A549 (cell line): ENCODE data around the gene PLD2. TPM values are rescaled to one million over a fixed set of nuclear protein-coding genes. Genes with fewer than 3 reads are reported as not detected.
"Not testable (repeated sequence)": the region's sequence is repeated elsewhere in the genome, so short reads cannot be mapped to it uniquely, and the experiment has no call there.

Source experiments
- ATAC-seq, 2 experiments: fragments of 200-7000 bp in 1 of 2; fragments of >200 bp in 1 of 2; cut with Nextera tagmentation in 1 of 2; cut with Tn5 transposase in 1 of 2; 3 replicates each; pipeline versions ENCODE4 v1.8.0 to v1.9.1; 2018 to 2020; ENCODE audit warnings: mild to moderate bottlenecking in 1 of 2, moderate library complexity in 1 of 2
- CTCF ChIA-PET: fragments of 300-600 bp; sonication (Branson Sonifier 250); formaldehyde crosslinking; extraction: SDS; loops from one replicate; lab custom pipeline; 2021; ENCODE audit warnings: antibody characterized with exemption, inconsistent platforms; lab: Yijun Ruan, JAX
- POLR2A ChIA-PET: fragments of 350-600 bp; formaldehyde crosslinking; extraction: SDS; loops from one replicate; lab custom pipeline; 2021; ENCODE audit warnings: antibody characterized with exemption, inconsistent platforms; lab: Yijun Ruan, JAX
- DNase-seq, 2 experiments: peaks; one replicate each; pipeline versions ENCODE4 v3.0.0 to v3.0.0-alpha.2; 2011 to 2016; ENCODE audit warnings: low read depth in 1 of 2, low spot score in 1 of 2
- FAIRE-seq: peaks from 2 replicates; lab custom pipeline; 2011; peaks lifted over from hg19 to GRCh38; lab: Jason Lieb, UNC
- H3K27ac ChIP-seq, 2 experiments: fragments of >200 bp; sonication (Bioruptor Twin); formaldehyde crosslinking; 3 replicates each; pipeline ENCODE4 v1.5.1; 2016 to 2017
- H3K4me1 ChIP-seq: fragments of >200 bp; sonication (Bioruptor Twin); formaldehyde crosslinking; 3 replicates; pipeline ENCODE4 v1.6.1; 2016
- H3K4me2 ChIP-seq: fragments of >200 bp; sonication (Bioruptor Twin); formaldehyde crosslinking; 3 replicates; pipeline ENCODE4 v1.6.1; 2016
- H3K4me3 ChIP-seq: fragments of >200 bp; sonication (Bioruptor Twin); formaldehyde crosslinking; 3 replicates; pipeline ENCODE4 v1.5.1; 2016
- H3K9me3 ChIP-seq: fragments of >200 bp; sonication (Bioruptor Twin); formaldehyde crosslinking; 3 replicates; pipeline ENCODE4 v1.6.1; 2016
- CHD2 ChIP-seq: fragments of 150-350 bp; IDR thresholded peaks from 2 replicates; pipeline ENCODE4 v1.6.1; 2014; ENCODE audit warnings: low read length; ENCODE audit not compliant: partially characterized antibody
- EHMT2 ChIP-seq: fragments of 200-600 bp; sonication (generic); IDR thresholded peaks from 2 replicates; pipeline ENCODE4 v1.6.1; 2016; ENCODE audit warnings: antibody characterized with exemption, low read depth, mild to moderate bottlenecking, moderate library complexity
- GATA3 ChIP-seq: IDR thresholded peaks from 2 replicates; pipeline ENCODE4 v1.6.1; 2012; ENCODE audit warnings: borderline replicate concordance
- JUN ChIP-seq, 2 experiments: fragments of >200 bp; sonication (Bioruptor Twin); formaldehyde crosslinking; IDR thresholded peaks; 2 replicates in 1 of 2; 3 replicates in 1 of 2; pipeline ENCODE4 v1.6.1; 2016 to 2017
- KDM5A ChIP-seq: fragments of 200-600 bp; sonication (generic); IDR thresholded peaks from 2 replicates; pipeline ENCODE4 v1.6.1; 2016; ENCODE audit warnings: antibody characterized with exemption, mild to moderate bottlenecking
- MAZ ChIP-seq: fragments of 150-350 bp; IDR thresholded peaks from 2 replicates; pipeline ENCODE4 v1.6.1; 2014; ENCODE audit warnings: antibody characterized with exemption, low read depth, low read length, borderline replicate concordance
- MYC ChIP-seq: IDR thresholded peaks from 2 replicates; pipeline ENCODE4 v1.6.1; 2012; ENCODE audit warnings: mild to moderate bottlenecking, inconsistent platforms, low read length, improper control_type of control experiment, borderline replicate concordance
- PHF8 ChIP-seq: fragments of 200-600 bp; sonication (generic); IDR thresholded peaks from 2 replicates; pipeline ENCODE4 v1.6.1; 2016; ENCODE audit warnings: low read depth, mild to moderate bottlenecking, antibody characterized with exemption, moderate library complexity, borderline replicate concordance
- POLR2A ChIP-seq: IDR thresholded peaks from 2 replicates; pipeline ENCODE4 v1.6.1; 2012; ENCODE audit warnings: mild to moderate bottlenecking, low read length
- RFX5 ChIP-seq: fragments of 450-650 bp; IDR thresholded peaks from 2 replicates; pipeline ENCODE4 v1.7.1; 2014; ENCODE audit warnings: antibody characterized with exemption, mild to moderate bottlenecking, moderate library complexity
- WGBS: methylation state at CpG from one replicate; pipeline ENCODE4 v1.1.6; 2017; ENCODE audit errors: missing lambda C conversion rate; 5-methylcytosine and 5-hydroxymethylcytosine counted together
- polyA plus RNA-seq, 4 experiments: library from polyadenylated mRNA; depleted of rRNA in 3 of 4; stranded (reverse); fragments of >200 nt; fragmentation: RNase III in 1 of 4; extraction: RNeasy Plus Mini Kit Qiagen cat#74134 plus additional on column Dnase treatment in 1 of 4; gene quantifications; 2 replicates in 3 of 4; 3 replicates in 1 of 4; pipeline ENCODE4 v1.2.3, GENCODE V29; 2011 to 2017
- TF ChIP-seq, protein P1 (sequence below): IDR thresholded peaks from 2 replicates; pipeline ENCODE4 v1.6.1; 2012
- TF ChIP-seq, protein P2 (sequence below): IDR thresholded peaks from 2 replicates; pipeline ENCODE4 v1.6.1; 2012; ENCODE audit warnings: low read depth, borderline replicate concordance
- TF ChIP-seq, protein P3 (sequence below): fragments of >200 bp; sonication (Bioruptor Twin); formaldehyde crosslinking; IDR thresholded peaks from 3 replicates; pipeline ENCODE4 v1.6.1; 2016
- TF ChIP-seq, protein P4 (sequence below): IDR thresholded peaks from 2 replicates; pipeline ENCODE4 v1.6.1; 2012
- TF ChIP-seq, protein P5 (sequence below): fragments of 200-600 bp; sonication (generic); IDR thresholded peaks from 2 replicates; pipeline ENCODE4 v1.6.1; 2016; ENCODE audit warnings: antibody characterized with exemption, mild to moderate bottlenecking, moderate library complexity

PLD2 gene
- polyA plus RNA-seq, 2 of the 4 experiments (the other 2 are of a cell fraction): 17.0 to 23.0 TPM

DNA sequence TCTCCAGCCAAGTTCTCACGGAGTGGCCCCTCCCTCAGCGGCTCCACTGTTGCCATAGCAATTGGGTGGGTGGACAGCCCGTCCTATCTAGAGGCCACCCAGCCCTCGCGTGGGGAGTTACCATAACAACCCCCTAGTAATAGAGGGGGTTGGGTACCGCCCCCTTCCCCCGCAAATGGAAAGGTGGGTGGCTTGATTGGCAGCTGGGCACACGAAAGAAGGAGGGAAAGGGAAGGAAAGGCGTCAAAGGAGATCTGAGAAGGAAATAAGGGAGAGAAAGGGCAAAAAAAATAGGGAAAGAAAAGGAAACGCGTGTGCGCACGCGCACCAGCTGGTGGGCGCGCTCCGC is 25.9 kb downstream of the PLD2 start:
- peak overlapping the region; percentile 91 to 95 for H3K27ac ChIP-seq
- not testable (repeated sequence) for DNase-seq, FAIRE-seq, H3K9me3 ChIP-seq
- ChIA-PET POLR2A (interaction anchor here (1.0 kb wide), 2 partner anchors 37 to 43 kb away, joined by 3 to 5 read pairs; partner anchors contain the start of gene PSMB6), CTCF (interaction anchor here (0.9 to 3.5 kb wide), 5 partner anchors 22 to 48 kb away, joined by 3 to 11 read pairs (median 7); partner anchors contain the start of gene GLTPD2)
- H3K4me2 ChIP-seq: peak overlapping the region; percentile 93
- H3K4me1 ChIP-seq: peaks cover 21% of the 10 kb centered on the region
- 1% methylated on average over 12 of the region's 17 CpGs for WGBS
- ATAC-seq: peak in 1 of 2 experiments; percentile 42; a peak in 3 of 6 replicates
- TF ChIP-seq, protein P1, sequence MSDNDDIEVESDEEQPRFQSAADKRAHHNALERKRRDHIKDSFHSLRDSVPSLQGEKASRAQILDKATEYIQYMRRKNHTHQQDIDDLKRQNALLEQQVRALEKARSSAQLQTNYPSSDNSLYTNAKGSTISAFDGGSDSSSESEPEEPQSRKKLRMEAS: 0 out of 2 replicates have a peak, but pooled peaks have one; percentile 32
- TF ChIP-seq, protein P2, sequence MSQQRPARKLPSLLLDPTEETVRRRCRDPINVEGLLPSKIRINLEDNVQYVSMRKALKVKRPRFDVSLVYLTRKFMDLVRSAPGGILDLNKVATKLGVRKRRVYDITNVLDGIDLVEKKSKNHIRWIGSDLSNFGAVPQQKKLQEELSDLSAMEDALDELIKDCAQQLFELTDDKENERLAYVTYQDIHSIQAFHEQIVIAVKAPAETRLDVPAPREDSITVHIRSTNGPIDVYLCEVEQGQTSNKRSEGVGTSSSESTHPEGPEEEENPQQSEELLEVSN: 0 out of 2 replicates have a peak, but pooled peaks have one; percentile 52
- TF ChIP-seq RFX5: peak; percentile 91
- peak overlapping the region; percentile 85 for H3K4me3 ChIP-seq

DNA sequence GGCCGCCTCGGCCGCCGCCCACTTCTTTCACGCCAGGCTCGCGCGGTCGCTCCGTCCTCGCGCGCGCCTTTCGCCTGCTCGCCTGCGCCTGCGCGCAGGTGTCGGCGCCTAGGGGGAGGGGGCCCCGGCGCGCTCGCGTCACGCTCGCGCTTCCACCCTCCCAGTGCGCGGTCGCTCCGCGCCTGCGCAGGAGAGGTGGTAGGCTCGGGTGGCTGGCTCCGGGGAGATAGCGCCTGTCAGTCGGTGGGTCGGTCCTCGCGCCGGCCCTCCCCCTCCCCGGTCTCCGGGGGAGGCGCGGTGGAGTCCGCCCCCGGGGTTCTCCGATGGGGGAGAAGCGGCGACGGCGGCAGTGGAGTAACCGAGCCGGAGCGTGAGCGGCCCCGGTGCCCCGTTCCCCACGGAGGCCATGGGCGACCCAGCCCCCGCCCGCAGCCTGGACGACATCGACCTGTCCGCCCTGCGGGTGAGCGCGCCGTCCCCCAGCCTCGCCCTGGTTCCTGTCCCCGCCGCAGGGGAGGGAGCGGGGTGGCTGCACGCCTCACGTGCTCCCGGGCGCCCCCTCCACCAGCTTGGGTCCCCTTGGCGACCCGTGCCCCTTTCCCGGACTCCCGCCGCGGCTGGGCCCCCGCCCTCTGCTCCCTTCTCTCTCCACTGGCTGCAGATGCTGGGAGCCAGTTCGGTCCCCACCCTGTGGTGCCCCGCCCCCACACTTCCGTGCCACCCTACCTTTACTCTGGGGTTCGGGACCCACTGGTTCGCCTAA is 26.4 kb downstream of the PLD2 start, which contains the start of gene MINK1:
MINK1 (plus strand) TSS at position 163 of the 763 bp plus-strand sequence; CDS start at position 407, 244 bp downstream.
- peak within 1 kb of the TSS; percentile 91 to 95 for H3K27ac ChIP-seq
- WGBS: 1% methylated on average over 65 of the region's 91 CpGs
- CTCF ChIA-PET: interaction anchor here (0.6 to 3.5 kb wide), 6 partner anchors 21 to 48 kb away, joined by 3 to 11 read pairs (median 6); partner anchors contain the start of gene GLTPD2
- FAIRE-seq: no peak
- ATAC-seq: peak; percentile 92 to 93
- H3K4me3 ChIP-seq: peak within 1 kb of the TSS; percentile 85
- TF ChIP-seq, protein P3, sequence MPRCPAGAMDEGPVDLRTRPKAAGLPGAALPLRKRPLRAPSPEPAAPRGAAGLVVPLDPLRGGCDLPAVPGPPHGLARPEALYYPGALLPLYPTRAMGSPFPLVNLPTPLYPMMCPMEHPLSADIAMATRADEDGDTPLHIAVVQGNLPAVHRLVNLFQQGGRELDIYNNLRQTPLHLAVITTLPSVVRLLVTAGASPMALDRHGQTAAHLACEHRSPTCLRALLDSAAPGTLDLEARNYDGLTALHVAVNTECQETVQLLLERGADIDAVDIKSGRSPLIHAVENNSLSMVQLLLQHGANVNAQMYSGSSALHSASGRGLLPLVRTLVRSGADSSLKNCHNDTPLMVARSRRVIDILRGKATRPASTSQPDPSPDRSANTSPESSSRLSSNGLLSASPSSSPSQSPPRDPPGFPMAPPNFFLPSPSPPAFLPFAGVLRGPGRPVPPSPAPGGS: 0 out of 3 replicates have a peak, but pooled peaks have one; percentile 53
- TF ChIP-seq, protein P2: no peak; the same call in 1 of the 2 replicates
- TF ChIP-seq JUN (IDR thresholded peaks at IDR 0.05): peak in 1 of 2 experiments; percentile 63; a peak in 1 of 5 replicates
- no peak for TF ChIP-seq EHMT2
- 0 out of 2 replicates have a peak, but pooled peaks have one; percentile 36 for TF ChIP-seq GATA3
- TF ChIP-seq, protein P4, sequence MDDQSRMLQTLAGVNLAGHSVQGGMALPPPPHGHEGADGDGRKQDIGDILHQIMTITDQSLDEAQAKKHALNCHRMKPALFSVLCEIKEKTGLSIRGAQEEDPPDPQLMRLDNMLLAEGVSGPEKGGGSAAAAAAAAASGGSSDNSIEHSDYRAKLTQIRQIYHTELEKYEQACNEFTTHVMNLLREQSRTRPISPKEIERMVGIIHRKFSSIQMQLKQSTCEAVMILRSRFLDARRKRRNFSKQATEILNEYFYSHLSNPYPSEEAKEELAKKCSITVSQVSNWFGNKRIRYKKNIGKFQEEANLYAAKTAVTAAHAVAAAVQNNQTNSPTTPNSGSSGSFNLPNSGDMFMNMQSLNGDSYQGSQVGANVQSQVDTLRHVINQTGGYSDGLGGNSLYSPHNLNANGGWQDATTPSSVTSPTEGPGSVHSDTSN: 0 out of 2 replicates have a peak, but pooled peaks have one; percentile 53
- peak; percentile 47 for TF ChIP-seq POLR2A
- TF ChIP-seq, protein P5, sequence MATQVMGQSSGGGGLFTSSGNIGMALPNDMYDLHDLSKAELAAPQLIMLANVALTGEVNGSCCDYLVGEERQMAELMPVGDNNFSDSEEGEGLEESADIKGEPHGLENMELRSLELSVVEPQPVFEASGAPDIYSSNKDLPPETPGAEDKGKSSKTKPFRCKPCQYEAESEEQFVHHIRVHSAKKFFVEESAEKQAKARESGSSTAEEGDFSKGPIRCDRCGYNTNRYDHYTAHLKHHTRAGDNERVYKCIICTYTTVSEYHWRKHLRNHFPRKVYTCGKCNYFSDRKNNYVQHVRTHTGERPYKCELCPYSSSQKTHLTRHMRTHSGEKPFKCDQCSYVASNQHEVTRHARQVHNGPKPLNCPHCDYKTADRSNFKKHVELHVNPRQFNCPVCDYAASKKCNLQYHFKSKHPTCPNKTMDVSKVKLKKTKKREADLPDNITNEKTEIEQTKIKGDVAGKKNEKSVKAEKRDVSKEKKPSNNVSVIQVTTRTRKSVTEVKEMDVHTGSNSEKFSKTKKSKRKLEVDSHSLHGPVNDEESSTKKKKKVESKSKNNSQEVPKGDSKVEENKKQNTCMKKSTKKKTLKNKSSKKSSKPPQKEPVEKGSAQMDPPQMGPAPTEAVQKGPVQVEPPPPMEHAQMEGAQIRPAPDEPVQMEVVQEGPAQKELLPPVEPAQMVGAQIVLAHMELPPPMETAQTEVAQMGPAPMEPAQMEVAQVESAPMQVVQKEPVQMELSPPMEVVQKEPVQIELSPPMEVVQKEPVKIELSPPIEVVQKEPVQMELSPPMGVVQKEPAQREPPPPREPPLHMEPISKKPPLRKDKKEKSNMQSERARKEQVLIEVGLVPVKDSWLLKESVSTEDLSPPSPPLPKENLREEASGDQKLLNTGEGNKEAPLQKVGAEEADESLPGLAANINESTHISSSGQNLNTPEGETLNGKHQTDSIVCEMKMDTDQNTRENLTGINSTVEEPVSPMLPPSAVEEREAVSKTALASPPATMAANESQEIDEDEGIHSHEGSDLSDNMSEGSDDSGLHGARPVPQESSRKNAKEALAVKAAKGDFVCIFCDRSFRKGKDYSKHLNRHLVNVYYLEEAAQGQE: peak; percentile 76
- TF ChIP-seq MYC: peak; percentile 21; the same call in 1 of the 2 replicates
- TF ChIP-seq MAZ: 0 out of 2 replicates have a peak, but pooled peaks have one; percentile 72
- TF ChIP-seq, protein P1: peak; percentile 8
- TF ChIP-seq PHF8: 0 out of 2 replicates have a peak, but pooled peaks have one; percentile 19
- TF ChIP-seq KDM5A: no peak
- TF ChIP-seq CHD2: peak; percentile 80
- TF ChIP-seq, all 56 proteins: peak for 11
- H3K4me1 ChIP-seq: peaks cover 21% of the 10 kb centered on the region
- DNase-seq: peak; percentile 96 to 99
- POLR2A ChIA-PET: interaction anchor here (1.0 kb wide), 2 partner anchors 37 to 43 kb away, joined by 3 to 5 read pairs; partner anchors contain the start of gene PSMB6
- peak within 1 kb of the TSS; percentile 93 for H3K4me2 ChIP-seq
- H3K9me3 ChIP-seq: no peaks in the 10 kb centered on the region
